Measurements from ENCODE around the gene DNMBP. TPM values are rescaled to one million over a fixed set of nuclear protein-coding genes. Genes with fewer than 3 reads are reported as not detected.
"Not testable (repeated sequence)": the region's sequence is repeated elsewhere in the genome, so short reads cannot be mapped to it uniquely, and the experiment has no call there.

DNMBP gene
- total RNA-seq, 4 donors from 2014 or later: 9.5 to 15.8 (median 11.4) TPM

- Histone ChIP-seq H3K27ac (no peak overlapping the region), H3K9me3 (peaks cover 0 to 4% (median 0%) of the 10 kb centered on the region in 3 donors), H3K27me3 (peaks cover 0 to 19% (median 0%) of the 10 kb centered on the region in 4 donors), H3K36me3 (peaks cover 0 to 14% (median 0%) of the 10 kb centered on the region in 3 donors), H3K4me3 (no peak overlapping the region), H3K4me1 (no peaks in the 10 kb centered on the region)
- no peak for DNase-seq
- TF ChIP-seq POLR2A (IDR thresholded peaks at IDR 0.05) (no peak), CTCF (IDR thresholded peaks at IDR 0.05) (no peak)
- WGBS, 2 donors: 52 to 74% methylated on average over 8 of the region's 8 CpGs
- intact Hi-C loops (cut with DNase I): no loop called here
These were observed 139.5 kb downstream of the DNMBP start for GRCh38 chr10:99870123-99870730.

GRCh38 chr10:99869581-99870122 is 140.1 kb downstream of the DNMBP start:
- Histone ChIP-seq H3K4me1 (no peaks in the 10 kb centered on the region), H3K9me3 (peaks cover 0 to 4% (median 0%) of the 10 kb centered on the region in 3 donors), H3K4me3 (no peak overlapping the region), H3K36me3 (peaks cover 0 to 9% (median 0%) of the 10 kb centered on the region in 3 donors), H3K27me3 (peaks cover 0 to 19% (median 0%) of the 10 kb centered on the region in 4 donors), H3K27ac (no peak overlapping the region)
- WGBS, 2 donors: 90% methylated on average over 4 of the region's 9 CpGs; no CpG with 5 or more reads in 1 of the 2 donors
- TF ChIP-seq CTCF (IDR thresholded peaks at IDR 0.05): no peak
- no peak for TF ChIP-seq POLR2A (IDR thresholded peaks at IDR 0.05)
- intact Hi-C loops (cut with DNase I): no loop called here
- no peak for DNase-seq

GRCh38 chr10:99867250-99867649 is 142.5 kb downstream of the DNMBP start:
- WGBS, 2 donors: 89 to 94% methylated on average over 3 of the region's 3 CpGs
- H3K27me3 ChIP-seq: peaks cover 0 to 19% (median 0%) of the 10 kb centered on the region in 4 donors

DNA sequence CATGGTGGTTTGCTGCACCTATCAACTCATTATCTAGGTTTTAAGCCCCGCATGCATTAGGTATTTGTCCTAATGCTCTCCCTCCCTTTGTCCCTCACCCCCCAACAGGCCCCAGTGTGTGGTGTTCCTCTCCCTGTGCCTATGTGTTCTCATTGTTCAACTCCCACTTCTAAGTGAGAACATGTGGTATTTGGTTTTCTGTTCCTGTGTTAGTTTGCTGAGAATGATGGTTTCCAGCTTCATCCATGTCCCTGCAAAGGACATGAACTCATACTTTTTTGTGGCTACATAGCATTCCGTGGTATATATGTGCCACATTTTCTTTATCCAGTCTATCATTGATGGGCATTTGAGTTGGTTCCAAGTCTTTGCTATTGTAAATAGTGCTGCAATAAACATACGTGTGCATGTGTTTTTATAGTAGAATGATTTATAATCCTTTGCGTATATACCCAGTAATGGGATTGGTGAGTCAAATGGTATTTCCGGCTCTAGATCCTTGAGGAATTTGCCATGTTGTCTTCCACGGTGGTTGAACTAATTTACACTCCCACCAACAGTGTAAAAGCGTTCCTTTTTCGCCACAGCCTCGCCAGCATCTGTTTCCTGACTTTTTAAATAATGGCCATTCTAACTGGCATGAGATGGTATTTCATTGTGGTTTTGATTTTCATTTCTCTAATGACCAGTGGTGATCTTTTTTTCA is 146.1 kb downstream of the DNMBP start:
- 47 to 57% methylated on average over 9 of the region's 9 CpGs for WGBS, 2 donors
- intact Hi-C loops (cut with DNase I); H3K36me3 ChIP-seq: not testable (repeated sequence)

More at GRCh38 chr10:99867250-99867649, 142.5 kb downstream of the DNMBP start:
- H3K4me3 ChIP-seq; H3K4me1 ChIP-seq; DNase-seq; H3K9me3 ChIP-seq; intact Hi-C loops (cut with DNase I); H3K27ac ChIP-seq; H3K36me3 ChIP-seq: not testable (repeated sequence)

GRCh38 chr10:99860466-99860865 is 149.3 kb downstream of the DNMBP start:
- no peaks in the 10 kb centered on the region for H3K27me3 ChIP-seq
- TF ChIP-seq CTCF (IDR thresholded peaks at IDR 0.05): no peak
- no peak for TF ChIP-seq POLR2A (IDR thresholded peaks at IDR 0.05)
- H3K9me3 ChIP-seq: no peaks in the 10 kb centered on the region
- WGBS, 2 donors: 85 to 94% methylated on average over 8 of the region's 8 CpGs
- H3K4me3 ChIP-seq: no peak overlapping the region
- no peak for DNase-seq
- no peaks in the 10 kb centered on the region for H3K4me1 ChIP-seq
- no peak overlapping the region for H3K27ac ChIP-seq
- intact Hi-C loops (cut with DNase I): no loop called here
- H3K36me3 ChIP-seq: no peaks in the 10 kb centered on the region

More for the DNA sequence above, 146.1 kb downstream of the DNMBP start:
- not testable (repeated sequence) for H3K9me3 ChIP-seq, H3K4me1 ChIP-seq, H3K27ac ChIP-seq, H3K27me3 ChIP-seq, DNase-seq, H3K4me3 ChIP-seq

DNA sequence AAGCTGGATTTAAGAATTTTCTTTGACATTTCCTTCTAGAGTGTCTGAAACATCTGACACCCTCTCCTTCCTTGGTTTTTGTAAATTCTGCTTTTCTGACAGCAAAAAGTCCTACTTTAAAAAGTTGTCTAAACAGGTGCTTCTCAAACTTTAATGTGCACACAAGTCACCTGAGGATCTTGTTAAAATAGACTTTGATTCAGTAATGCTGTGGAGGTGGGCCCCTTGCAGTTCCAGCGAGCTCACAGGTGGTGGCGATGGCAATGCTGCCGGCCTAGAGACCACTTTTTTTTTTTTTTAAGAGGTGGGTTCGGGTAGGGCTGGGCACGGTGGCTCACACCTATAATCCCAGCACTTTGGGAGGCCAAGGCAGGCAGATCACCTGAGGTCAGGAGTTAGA is 150.2 kb downstream of the DNMBP start:
- 30 to 61% methylated on average over 2 to 3 of the region's 5 CpGs for WGBS, 2 donors
- no peak for DNase-seq
- Histone ChIP-seq H3K4me3 (no peak overlapping the region), H3K9me3 (no peaks in the 10 kb centered on the region), H3K27ac (no peak overlapping the region), H3K27me3 (no peaks in the 10 kb centered on the region), H3K4me1 (no peaks in the 10 kb centered on the region), H3K36me3 (no peaks in the 10 kb centered on the region)
- intact Hi-C loops (cut with DNase I): no loop called here
- no peak for TF ChIP-seq POLR2A (IDR thresholded peaks at IDR 0.05)
- peak in 1 of 6 experiments; percentile 12 for TF ChIP-seq CTCF (IDR thresholded peaks at IDR 0.05)
